HCEC 1CT (cell line): Measurements from ENCODE around the gene FAT2.
"Not testable (repeated sequence)": the region's sequence is repeated elsewhere in the genome, so short reads cannot be mapped to it uniquely, and the experiment has no call there.

Experiments used
- DNase-seq: peaks from one replicate; pipeline ENCODE4 v3.0.0-alpha.2; 2017

Gene FAT2

GRCh38 chr5:151581347-151581746, 9.8 kb downstream of the FAT2 start:
- DNase-seq, result no peak

- DNase-seq, result no peak
Measured at GRCh38 chr5:151580858-151581257, 10.3 kb downstream of the FAT2 start.

GRCh38 chr5:151580239-151580638, 10.9 kb downstream of the FAT2 start:
- DNase-seq, result no peak

- DNase-seq, result not testable (repeated sequence)
Measured at GRCh38 chr5:151579146-151579545, 12.0 kb downstream of the FAT2 start.

GRCh38 chr5:151578326-151579025, 12.7 kb downstream of the FAT2 start:
- no peak for DNase-seq

GRCh38 chr5:151577566-151577965, 13.6 kb downstream of the FAT2 start:
- no peak for DNase-seq

- DNase-seq, result no peak
Measured at GRCh38 chr5:151574444-151574996, 16.6 kb downstream of the FAT2 start.

GRCh38 chr5:151572657-151573368, 18.3 kb downstream of the FAT2 start:
- no peak for DNase-seq

GRCh38 chr5:151571270-151572173, 19.6 kb downstream of the FAT2 start:
- no peak for DNase-seq

GRCh38 chr5:151570512-151571269, 20.4 kb downstream of the FAT2 start:
- DNase-seq, result no peak

- no peak for DNase-seq
Measured at GRCh38 chr5:151570058-151570457, 21.1 kb downstream of the FAT2 start.

GRCh38 chr5:151569132-151570046, 21.7 kb downstream of the FAT2 start:
- no peak for DNase-seq

GRCh38 chr5:151568036-151568435, 23.1 kb downstream of the FAT2 start:
- DNase-seq, result no peak

- no peak for DNase-seq
Measured at GRCh38 chr5:151565971-151566370, 25.2 kb downstream of the FAT2 start.

GRCh38 chr5:151562019-151562707, 29.0 kb downstream of the FAT2 start:
- DNase-seq, result no peak

- DNase-seq, result no peak
Measured at GRCh38 chr5:151557951-151558350, 33.2 kb downstream of the FAT2 start.

- no peak for DNase-seq
Measured at GRCh38 chr5:151557466-151557865, 33.7 kb downstream of the FAT2 start.

- DNase-seq, result no peak
Measured at GRCh38 chr5:151556806-151557205, 34.3 kb downstream of the FAT2 start.

- DNase-seq, result no peak
Measured at GRCh38 chr5:151555760-151556576, 35.2 kb downstream of the FAT2 start.

GRCh38 chr5:151553695-151554094, 37.4 kb downstream of the FAT2 start:
- DNase-seq, result no peak
